ENCODE results near the gene ADH6.

- TF ChIP-seq POLR2A (IDR thresholded peaks at IDR 0.05; ENCODE audit: low read length) (no peak), GATA1 (IDR thresholded peaks at IDR 0.05; ENCODE audit: low read depth, low read length) (no peak)
Measured at GRCh38 chr4:99202536-99202935, 16.5 kb downstream of the ADH6 start.

Data from erythroblast (primary cell).